SU-DHL-6 (cell line): ENCODE measurements around the gene COL5A1.

ENCODE experiments used
- H2AFZ ChIP-seq: fragments of 200-600 bp; sonication (generic); 2 replicates; pipeline ENCODE4 v1.6.1; 2014; ENCODE audit warnings: low read depth, mild to moderate bottlenecking, moderate library complexity, mixed read lengths, antibody characterized with exemption, low read length; ENCODE audit not compliant: severe bottlenecking
- H3F3A ChIP-seq: fragments of 200-600 bp; shearing (Covaris generic); 2 replicates; pipeline ENCODE4 v1.6.0; 2016; ENCODE audit warnings: antibody characterized with exemption, mild to moderate bottlenecking; ENCODE audit not compliant: insufficient read depth
- H3K27ac ChIP-seq: fragments of 200-600 bp; sonication (generic); 2 replicates; pipeline ENCODE4 v1.5.1; 2016; ENCODE audit warnings: low read depth, mild to moderate bottlenecking, low read length, moderate library complexity, mixed read lengths
- H3K27me3 ChIP-seq: fragments of 200-600 bp; sonication (generic), shearing (Covaris generic); 2 replicates; pipeline ENCODE4 v1.6.0; 2014; ENCODE audit warnings: mild to moderate bottlenecking, low read length
- H3K36me3 ChIP-seq: fragments of 200-600 bp; sonication (generic); 2 replicates; pipeline ENCODE4 v1.6.1; 2014; ENCODE audit warnings: mild to moderate bottlenecking, low read length, mixed read lengths
- H3K4me2 ChIP-seq: fragments of 300-600, 200-600 bp; shearing (Covaris generic), sonication (generic); 2 replicates; pipeline ENCODE4 v1.6.0; 2014; ENCODE audit warnings: low read length, low read depth, mild to moderate bottlenecking; ENCODE audit not compliant: poor library complexity, severe bottlenecking
- H3K4me3 ChIP-seq: fragments of 200-600 bp; sonication (generic); 2 replicates; pipeline ENCODE4 v1.5.1; 2014; ENCODE audit warnings: antibody characterized with exemption, low read length, mild to moderate bottlenecking, mixed read lengths; ENCODE audit not compliant: insufficient read depth, poor library complexity, severe bottlenecking
- H3K79me2 ChIP-seq: fragments of 200-600 bp; sonication (generic); 2 replicates; pipeline ENCODE4 v1.6.1; 2014; ENCODE audit warnings: mild to moderate bottlenecking, low read length, moderate library complexity; ENCODE audit not compliant: insufficient read depth
- H3K9ac ChIP-seq: fragments of 200-600 bp; sonication (generic); 2 replicates; pipeline ENCODE4 v1.7.0; 2014; ENCODE audit warnings: mild to moderate bottlenecking, low read length
- H3K9me2 ChIP-seq: fragments of 200-600 bp; sonication (generic); replicated peaks from 2 replicates; pipeline ENCODE4 v1.6.1; 2014; ENCODE audit warnings: low read length; ENCODE audit not compliant: insufficient read depth
- H3K9me3 ChIP-seq: fragments of 200-600 bp; sonication (generic); 2 replicates; pipeline ENCODE4 v1.6.1; 2014; ENCODE audit warnings: low read length, mixed read lengths; ENCODE audit not compliant: insufficient read depth
- H4K20me1 ChIP-seq: fragments of 200-600 bp; sonication (generic); 2 replicates; pipeline ENCODE4 v1.6.1; 2014; ENCODE audit warnings: low read depth, mild to moderate bottlenecking, antibody characterized with exemption, low read length, moderate library complexity, mixed read lengths
- CTCF ChIP-seq: fragments of 200-600 bp; sonication (generic); IDR thresholded peaks from one replicate; pipeline ENCODE4 v1.5.1; 2017; ENCODE audit warnings: antibody characterized with exemption, mild to moderate bottlenecking, low read length, moderate library complexity; ENCODE audit not compliant: insufficient read depth, poor library complexity, severe bottlenecking
- EZH2phosphoT487 ChIP-seq: fragments of 200-600 bp; sonication (generic), shearing (Covaris generic); conservative IDR thresholded peaks from 2 replicates; pipeline ENCODE4 v1.6.1; 2018; ENCODE audit warnings: mild to moderate bottlenecking, antibody characterized with exemption, low read length, moderate library complexity, mixed read lengths

COL5A1 gene

DNA sequence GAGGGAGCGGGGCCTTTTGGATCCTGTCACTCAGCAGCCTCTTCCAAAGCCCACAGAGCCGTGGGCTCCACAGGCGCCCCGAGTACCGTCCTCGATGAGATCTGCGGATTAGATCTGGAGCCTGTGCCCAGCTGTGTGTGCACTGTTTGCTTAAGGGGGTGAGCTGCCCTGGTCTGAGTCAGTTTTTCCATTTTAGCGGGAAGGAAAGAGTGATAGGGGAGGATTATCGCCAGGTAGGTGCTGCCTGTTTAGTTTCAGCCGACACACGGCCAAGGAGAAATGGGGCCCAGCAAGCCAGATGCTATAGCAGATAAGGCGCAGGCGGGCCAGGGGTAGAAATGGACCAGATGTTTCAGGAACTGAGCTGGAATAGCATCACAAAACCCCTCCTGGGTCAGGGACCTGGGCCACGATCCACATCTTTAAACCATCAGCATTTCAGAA, 18.1 kb downstream of the COL5A1 start:
- no peak overlapping the region for H3K27ac ChIP-seq
- H3K27me3 ChIP-seq: no peaks in the 10 kb centered on the region
- H2AFZ ChIP-seq: no peak overlapping the region
- TF ChIP-seq CTCF: no peak
- no peak for TF ChIP-seq EZH2phosphoT487
- H3K79me2 ChIP-seq: no peaks in the 10 kb centered on the region
- no peaks in the 10 kb centered on the region for H3K36me3 ChIP-seq
- H3K9ac ChIP-seq: no peak overlapping the region
- H3K9me2 ChIP-seq: no peaks in the 10 kb centered on the region
- H3F3A ChIP-seq: no peaks in the 10 kb centered on the region
- H3K4me3 ChIP-seq: no peak overlapping the region
- H3K4me2 ChIP-seq: no peak overlapping the region
- H4K20me1 ChIP-seq: no peaks in the 10 kb centered on the region
- H3K9me3 ChIP-seq: peaks cover 15% of the 10 kb centered on the region; the same call in 1 of the 2 replicates

DNA sequence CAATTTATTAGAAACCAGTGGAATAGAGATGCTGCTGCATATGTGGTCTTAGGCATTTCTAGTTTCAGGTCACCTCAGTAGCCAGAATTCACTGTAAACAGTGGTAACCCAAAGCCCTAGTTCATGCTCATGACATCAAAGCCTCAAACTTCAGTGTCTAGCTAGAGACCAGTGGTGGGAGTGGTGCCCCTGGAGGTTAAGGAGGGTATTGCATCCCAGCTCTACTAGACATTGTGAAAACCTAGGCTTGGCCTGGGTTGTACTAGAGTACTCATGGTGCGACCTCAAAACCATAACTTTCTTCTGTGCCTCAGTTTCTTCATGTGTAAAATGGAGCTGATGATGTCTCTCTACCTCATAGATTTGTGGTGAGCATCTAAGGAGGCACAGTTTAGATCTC, 18.8 kb downstream of the COL5A1 start:
- H4K20me1 ChIP-seq: no peaks in the 10 kb centered on the region
- no peaks in the 10 kb centered on the region for H3K36me3 ChIP-seq
- H3K27ac ChIP-seq: no peak overlapping the region
- no peak overlapping the region for H3K4me2 ChIP-seq
- TF ChIP-seq EZH2phosphoT487 (no peak), CTCF (no peak)
- no peak overlapping the region for H2AFZ ChIP-seq
- H3K9ac ChIP-seq: no peak overlapping the region
- no peak overlapping the region for H3K4me3 ChIP-seq
- no peaks in the 10 kb centered on the region for H3K79me2 ChIP-seq
- H3K9me2 ChIP-seq: no peaks in the 10 kb centered on the region
- no peaks in the 10 kb centered on the region for H3F3A ChIP-seq
- H3K9me3 ChIP-seq: peaks cover 15% of the 10 kb centered on the region; the same call in 1 of the 2 replicates
- H3K27me3 ChIP-seq: no peaks in the 10 kb centered on the region

DNA sequence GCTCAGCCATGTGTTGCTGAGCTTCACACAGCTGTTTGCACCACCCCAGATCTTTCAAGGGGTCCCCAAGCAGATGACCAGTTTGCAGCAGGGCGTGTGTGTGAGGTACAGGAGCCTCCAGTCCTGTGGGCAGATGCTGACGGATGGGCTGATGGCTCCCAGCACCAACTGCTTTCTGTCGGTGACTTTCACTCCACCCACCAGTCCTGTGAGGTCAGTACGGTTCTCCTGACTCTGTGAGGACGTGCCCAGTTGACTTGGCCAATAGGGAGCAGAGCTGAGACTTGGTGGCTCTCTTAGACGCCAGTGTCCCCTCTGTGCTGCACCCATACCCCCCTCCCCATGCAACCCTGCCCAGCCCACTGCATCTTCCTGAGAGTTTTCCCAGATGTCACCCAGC, 19.7 kb downstream of the COL5A1 start:
- Histone ChIP-seq H3K4me2 (no peak overlapping the region), H3K4me3 (no peak overlapping the region), H3K79me2 (no peaks in the 10 kb centered on the region), H3K9me3 (peaks cover 15% of the 10 kb centered on the region; the same call in 1 of the 2 replicates), H3K27me3 (no peaks in the 10 kb centered on the region), H3K27ac (no peak overlapping the region), H3F3A (no peaks in the 10 kb centered on the region), H4K20me1 (no peaks in the 10 kb centered on the region), H2AFZ (no peak overlapping the region), H3K9me2 (no peaks in the 10 kb centered on the region), H3K36me3 (no peaks in the 10 kb centered on the region), H3K9ac (no peak overlapping the region)
- TF ChIP-seq EZH2phosphoT487: no peak
- TF ChIP-seq CTCF: no peak

DNA sequence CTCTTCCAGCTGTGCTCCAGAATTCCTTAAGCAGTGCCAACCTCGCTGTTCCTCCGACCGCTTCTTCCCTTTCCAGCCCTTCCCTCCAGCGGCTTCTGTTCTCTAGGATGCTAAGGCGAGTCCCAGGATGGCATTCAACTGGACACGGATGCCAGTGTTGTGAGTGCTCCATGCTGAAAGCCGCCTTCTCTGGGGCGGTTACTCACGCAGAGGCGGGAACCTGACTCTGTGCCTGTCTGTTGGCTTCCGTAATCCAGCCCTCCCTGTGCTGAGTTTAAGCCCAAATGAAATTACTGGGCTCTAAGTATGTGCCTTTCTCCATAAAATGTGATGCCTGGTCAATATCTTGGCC, 20.2 kb downstream of the COL5A1 start:
- no peaks in the 10 kb centered on the region for H3K36me3 ChIP-seq
- no peak overlapping the region for H3K9ac ChIP-seq
- no peak overlapping the region for H3K27ac ChIP-seq
- no peaks in the 10 kb centered on the region for H3K9me2 ChIP-seq
- no peaks in the 10 kb centered on the region for H3K79me2 ChIP-seq
- no peak overlapping the region for H2AFZ ChIP-seq
- no peaks in the 10 kb centered on the region for H3K27me3 ChIP-seq
- no peak overlapping the region for H3K4me3 ChIP-seq
- H3F3A ChIP-seq: no peaks in the 10 kb centered on the region
- H4K20me1 ChIP-seq: no peaks in the 10 kb centered on the region
- peaks cover 15% of the 10 kb centered on the region; the same call in 1 of the 2 replicates for H3K9me3 ChIP-seq
- H3K4me2 ChIP-seq: no peak overlapping the region
- TF ChIP-seq CTCF (no peak), EZH2phosphoT487 (no peak)
